Breast epithelium (tissue), 3 donors: ENCODE measurements around the gene HTR4.

ENCODE experiments used
- POLR2A ChIP-seq: fragments of 450-650 bp; IDR thresholded peaks from one replicate; pipeline ENCODE4 v1.6.1; 2016; ENCODE audit warnings: antibody characterized with exemption, mild to moderate bottlenecking, moderate library complexity
- POLR2AphosphoS5 ChIP-seq, 3 donors: sonication (generic); formaldehyde crosslinking; IDR thresholded peaks; one replicate each; pipeline ENCODE4 v1.6.1; 2017; ENCODE audit warnings: antibody characterized with exemption in 3 of 3
- TF ChIP-seq, protein P1 (sequence below), 3 donors: fragments of 450-650 bp; IDR thresholded peaks; one replicate each; pipeline ENCODE4 v1.5.1; 2016 to 2017; ENCODE audit warnings: antibody characterized with exemption in 3 of 3, mild to moderate bottlenecking in 3 of 3, moderate library complexity in 3 of 3

DNA sequence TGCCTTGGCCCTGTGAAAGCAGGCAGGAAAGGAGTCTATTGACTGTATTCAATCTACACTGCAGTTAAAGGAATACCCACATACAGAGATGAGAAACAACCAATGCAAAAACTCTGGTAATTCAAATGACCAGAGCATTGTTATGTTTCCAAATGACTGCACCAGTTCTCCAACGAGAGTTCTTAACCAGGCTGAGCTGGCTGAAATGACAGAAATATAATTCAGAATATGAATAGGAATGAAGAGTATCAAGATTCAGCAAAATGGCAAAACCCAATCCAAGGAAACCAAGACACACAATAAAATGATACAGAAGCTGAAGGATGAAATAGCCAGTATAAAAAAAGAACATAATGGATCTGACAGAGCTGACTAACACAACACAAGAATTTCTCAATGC is 119.1 kb downstream of the HTR4 start:
- TF ChIP-seq, protein P1, sequence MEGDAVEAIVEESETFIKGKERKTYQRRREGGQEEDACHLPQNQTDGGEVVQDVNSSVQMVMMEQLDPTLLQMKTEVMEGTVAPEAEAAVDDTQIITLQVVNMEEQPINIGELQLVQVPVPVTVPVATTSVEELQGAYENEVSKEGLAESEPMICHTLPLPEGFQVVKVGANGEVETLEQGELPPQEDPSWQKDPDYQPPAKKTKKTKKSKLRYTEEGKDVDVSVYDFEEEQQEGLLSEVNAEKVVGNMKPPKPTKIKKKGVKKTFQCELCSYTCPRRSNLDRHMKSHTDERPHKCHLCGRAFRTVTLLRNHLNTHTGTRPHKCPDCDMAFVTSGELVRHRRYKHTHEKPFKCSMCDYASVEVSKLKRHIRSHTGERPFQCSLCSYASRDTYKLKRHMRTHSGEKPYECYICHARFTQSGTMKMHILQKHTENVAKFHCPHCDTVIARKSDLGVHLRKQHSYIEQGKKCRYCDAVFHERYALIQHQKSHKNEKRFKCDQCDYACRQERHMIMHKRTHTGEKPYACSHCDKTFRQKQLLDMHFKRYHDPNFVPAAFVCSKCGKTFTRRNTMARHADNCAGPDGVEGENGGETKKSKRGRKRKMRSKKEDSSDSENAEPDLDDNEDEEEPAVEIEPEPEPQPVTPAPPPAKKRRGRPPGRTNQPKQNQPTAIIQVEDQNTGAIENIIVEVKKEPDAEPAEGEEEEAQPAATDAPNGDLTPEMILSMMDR (IDR thresholded peaks at IDR 0.05): no peak
- TF ChIP-seq POLR2AphosphoS5 (IDR thresholded peaks at IDR 0.05) (no peak), POLR2A (no peak)
